SK-N-MC (cell line): Measurements from ENCODE around the gene DLG2.

Experiments
- EZH2 ChIP-seq: fragments of 200-600 bp; sonication (generic); IDR thresholded peaks from one replicate; pipeline ENCODE4 v1.6.1; 2017; ENCODE audit warnings: antibody characterized with exemption
- FOXP2 ChIP-seq: optimal IDR thresholded peaks from 2 replicates; pipeline ENCODE3; 2011; ENCODE audit warnings: mild to moderate bottlenecking, moderate library complexity; ENCODE audit not compliant: insufficient read depth; ENCODE audit errors: extremely low read length, control extremely low read depth
- POLR2AphosphoS5 ChIP-seq: IDR thresholded peaks from 2 replicates; pipeline ENCODE4 v1.6.1; 2012; ENCODE audit warnings: mild to moderate bottlenecking, low read depth, low read length, borderline replicate concordance

GRCh38 chr11:84438565-84438964 is 1188.6 kb downstream of the DLG2 start:
- TF ChIP-seq POLR2AphosphoS5, result no peak
- no peak for TF ChIP-seq EZH2
- TF ChIP-seq FOXP2, result no peak
